A549 (cell line): ENCODE results near the gene LRRC28. TPM values are rescaled to one million over a fixed set of nuclear protein-coding genes. Genes with fewer than 3 reads are reported as not detected.

Experiments
- ATAC-seq, 2 experiments: fragments of 200-7000 bp in 1 of 2; fragments of >200 bp in 1 of 2; cut with Nextera tagmentation in 1 of 2; cut with Tn5 transposase in 1 of 2; 3 replicates each; pipeline versions ENCODE4 v1.8.0 to v1.9.1; 2018 to 2020; ENCODE audit warnings: mild to moderate bottlenecking in 1 of 2, moderate library complexity in 1 of 2
- CTCF ChIA-PET: fragments of 300-600 bp; sonication (Branson Sonifier 250); formaldehyde crosslinking; extraction: SDS; loops from one replicate; lab custom pipeline; 2021; ENCODE audit warnings: antibody characterized with exemption, inconsistent platforms; lab: Yijun Ruan, JAX
- POLR2A ChIA-PET: fragments of 350-600 bp; formaldehyde crosslinking; extraction: SDS; loops from one replicate; lab custom pipeline; 2021; ENCODE audit warnings: antibody characterized with exemption, inconsistent platforms; lab: Yijun Ruan, JAX
- DNase-seq, 2 experiments: peaks; one replicate each; pipeline versions ENCODE4 v3.0.0 to v3.0.0-alpha.2; 2011 to 2016; ENCODE audit warnings: low read depth in 1 of 2, low spot score in 1 of 2
- FAIRE-seq: peaks from 2 replicates; lab custom pipeline; 2011; peaks lifted over from hg19 to GRCh38; lab: Jason Lieb, UNC
- H3K27ac ChIP-seq, 2 experiments: fragments of >200 bp; sonication (Bioruptor Twin); formaldehyde crosslinking; 3 replicates each; pipeline ENCODE4 v1.5.1; 2016 to 2017
- H3K4me1 ChIP-seq: fragments of >200 bp; sonication (Bioruptor Twin); formaldehyde crosslinking; 3 replicates; pipeline ENCODE4 v1.6.1; 2016
- H3K4me2 ChIP-seq: fragments of >200 bp; sonication (Bioruptor Twin); formaldehyde crosslinking; 3 replicates; pipeline ENCODE4 v1.6.1; 2016
- H3K4me3 ChIP-seq: fragments of >200 bp; sonication (Bioruptor Twin); formaldehyde crosslinking; 3 replicates; pipeline ENCODE4 v1.5.1; 2016
- H3K9me3 ChIP-seq: fragments of >200 bp; sonication (Bioruptor Twin); formaldehyde crosslinking; 3 replicates; pipeline ENCODE4 v1.6.1; 2016
- BCL3 ChIP-seq: fragments of >200 bp; sonication (Bioruptor Twin); formaldehyde crosslinking; IDR thresholded peaks from 3 replicates; pipeline ENCODE4 v1.6.1; 2016
- CHD2 ChIP-seq: fragments of 150-350 bp; IDR thresholded peaks from 2 replicates; pipeline ENCODE4 v1.6.1; 2014; ENCODE audit warnings: low read length; ENCODE audit not compliant: partially characterized antibody
- EHF ChIP-seq: fragments of 250-450 bp; sonication (Bioruptor Pico); IDR thresholded peaks from 2 replicates; pipeline ENCODE4 v1.5.0; 2020; ENCODE audit warnings: mild to moderate bottlenecking
- EHMT2 ChIP-seq: fragments of 200-600 bp; sonication (generic); IDR thresholded peaks from 2 replicates; pipeline ENCODE4 v1.6.1; 2016; ENCODE audit warnings: antibody characterized with exemption, low read depth, mild to moderate bottlenecking, moderate library complexity
- EP300 ChIP-seq, 2 experiments: fragments of >200 bp; sonication (Bioruptor Twin); formaldehyde crosslinking; IDR thresholded peaks; 2 replicates in 1 of 2; 3 replicates in 1 of 2; pipeline ENCODE4 v1.6.1; 2016 to 2017
- FOSB ChIP-seq: fragments of 250-450 bp; sonication (Bioruptor Pico); IDR thresholded peaks from 2 replicates; pipeline ENCODE4 v1.5.0; 2020; ENCODE audit warnings: mild to moderate bottlenecking, moderate library complexity
- FOSL2 ChIP-seq, 2 experiments: fragments of 450-650 bp in 1 of 2; fragments of >200 bp in 1 of 2; sonication (Bioruptor Twin) in 1 of 2; formaldehyde crosslinking; IDR thresholded peaks; 2 replicates each; pipeline versions ENCODE4 v1.5.0 to v1.6.1; 2016 to 2020; ENCODE audit warnings: mild to moderate bottlenecking in 1 of 2, moderate library complexity in 1 of 2
- HEYL ChIP-seq: fragments of 250-450 bp; sonication (Bioruptor Pico); IDR thresholded peaks from 2 replicates; pipeline ENCODE4 v1.8.0; 2021; ENCODE audit warnings: mild to moderate bottlenecking, moderate library complexity
- HMGXB4 ChIP-seq: fragments of 250-450 bp; sonication (Bioruptor Pico); IDR thresholded peaks from 2 replicates; pipeline ENCODE4 v1.5.0; 2021; ENCODE audit warnings: mild to moderate bottlenecking, moderate library complexity, borderline replicate concordance
- JUN ChIP-seq, 2 experiments: fragments of >200 bp; sonication (Bioruptor Twin); formaldehyde crosslinking; IDR thresholded peaks; 2 replicates in 1 of 2; 3 replicates in 1 of 2; pipeline ENCODE4 v1.6.1; 2016 to 2017
- MAFK ChIP-seq: fragments of 450-650 bp; IDR thresholded peaks from 2 replicates; pipeline ENCODE4 v1.6.1; 2014; ENCODE audit not compliant: partially characterized antibody
- MAX ChIP-seq: IDR thresholded peaks from 2 replicates; pipeline ENCODE4 v1.6.1; 2012
- MAZ ChIP-seq: fragments of 150-350 bp; IDR thresholded peaks from 2 replicates; pipeline ENCODE4 v1.6.1; 2014; ENCODE audit warnings: antibody characterized with exemption, low read depth, low read length, borderline replicate concordance
- MYC ChIP-seq: IDR thresholded peaks from 2 replicates; pipeline ENCODE4 v1.6.1; 2012; ENCODE audit warnings: mild to moderate bottlenecking, inconsistent platforms, low read length, improper control_type of control experiment, borderline replicate concordance
- NFE2L2 ChIP-seq: fragments of 150-350 bp; conservative IDR thresholded peaks from 2 replicates; pipeline ENCODE4 v1.6.1; 2014; ENCODE audit warnings: low read length
- NPAS2 ChIP-seq: fragments of 250-450 bp; sonication (Bioruptor Pico); IDR thresholded peaks from 2 replicates; pipeline ENCODE4 v1.8.0; 2022; ENCODE audit warnings: mild to moderate bottlenecking, moderate library complexity, borderline replicate concordance
- RAD21 ChIP-seq, 2 experiments: fragments of >200 bp in 1 of 2; sonication (Bioruptor Twin) in 1 of 2; formaldehyde crosslinking in 1 of 2; IDR thresholded peaks in 1 of 2; conservative IDR thresholded peaks in 1 of 2; 2 replicates in 1 of 2; 3 replicates in 1 of 2; pipeline ENCODE4 v1.6.1; 2012 to 2018; ENCODE audit warnings: inconsistent platforms in 1 of 2
- RNF2 ChIP-seq: fragments of 200-600 bp; sonication (generic); IDR thresholded peaks from 2 replicates; pipeline ENCODE4 v1.6.1; 2016; ENCODE audit warnings: low read depth, mild to moderate bottlenecking, antibody characterized with exemption, moderate library complexity, borderline replicate concordance
- SMC3 ChIP-seq: fragments of >200 bp; sonication (Bioruptor Twin); formaldehyde crosslinking; IDR thresholded peaks from 3 replicates; pipeline ENCODE4 v1.6.1; 2018; ENCODE audit warnings: inconsistent platforms
- TFCP2L1 ChIP-seq: fragments of 250-450 bp; sonication (Bioruptor Pico); IDR thresholded peaks from 2 replicates; pipeline ENCODE4 v1.5.0; 2021; ENCODE audit warnings: mild to moderate bottlenecking
- USF2 ChIP-seq: fragments of 450-650 bp; IDR thresholded peaks from 2 replicates; pipeline ENCODE4 v1.6.1; 2014; ENCODE audit warnings: antibody characterized with exemption
- ZC3H11A ChIP-seq: fragments of 450-650 bp; IDR thresholded peaks from 2 replicates; pipeline ENCODE4 v1.6.1; 2014; ENCODE audit warnings: antibody characterized with exemption, mild to moderate bottlenecking
- ZFP36 ChIP-seq: fragments of 450-650 bp; IDR thresholded peaks from 2 replicates; pipeline ENCODE4 v1.6.1; 2014; ENCODE audit warnings: borderline replicate concordance; ENCODE audit not compliant: partially characterized antibody
- ZNF302 ChIP-seq: fragments of 250-450 bp; sonication (Bioruptor Pico); IDR thresholded peaks from 2 replicates; pipeline ENCODE4 v1.9.0; 2021; ENCODE audit warnings: inconsistent platforms, mild to moderate bottlenecking, moderate library complexity
- ZSCAN20 ChIP-seq: fragments of 250-450 bp; sonication (Bioruptor Pico); IDR thresholded peaks from 2 replicates; pipeline ENCODE4 v1.8.0; 2022; ENCODE audit warnings: mild to moderate bottlenecking, moderate library complexity
- WGBS: methylation state at CpG from one replicate; pipeline ENCODE4 v1.1.6; 2017; ENCODE audit errors: missing lambda C conversion rate; 5-methylcytosine and 5-hydroxymethylcytosine counted together
- polyA plus RNA-seq, 4 experiments: library from polyadenylated mRNA; depleted of rRNA in 3 of 4; stranded (reverse); fragments of >200 nt; fragmentation: RNase III in 1 of 4; extraction: RNeasy Plus Mini Kit Qiagen cat#74134 plus additional on column Dnase treatment in 1 of 4; gene quantifications; 2 replicates in 3 of 4; 3 replicates in 1 of 4; pipeline ENCODE4 v1.2.3, GENCODE V29; 2011 to 2017
- TF ChIP-seq, protein P1 (sequence below): fragments of >200 bp; sonication (Bioruptor Twin); formaldehyde crosslinking; IDR thresholded peaks from 3 replicates; pipeline ENCODE4 v1.5.1; 2016

LRRC28 gene
- polyA plus RNA-seq, 2 of the 4 experiments (the other 2 are of a cell fraction): 19.6 to 62.4 TPM

- ATAC-seq: no peak
- FAIRE-seq: no peak
- CTCF ChIA-PET: interaction anchor here (1.2 to 4.5 kb wide), 4 partner anchors 11 to 761 kb away, joined by 3 to 27 read pairs (median 6); no protein-coding TSS in a partner anchor
- POLR2A ChIA-PET: no interaction called here
- Histone ChIP-seq H3K9me3 (peaks cover 6% of the 10 kb centered on the region; the same call in 1 of the 3 replicates), H3K4me3 (no peak overlapping the region), H3K27ac (no peak overlapping the region), H3K4me1 (no peaks in the 10 kb centered on the region), H3K4me2 (no peak overlapping the region)
- 48% methylated on average over 2 of the region's 2 CpGs for WGBS
- TF ChIP-seq FOSB (CRISPR knock-in tag): no peak
- TF ChIP-seq, protein P1, sequence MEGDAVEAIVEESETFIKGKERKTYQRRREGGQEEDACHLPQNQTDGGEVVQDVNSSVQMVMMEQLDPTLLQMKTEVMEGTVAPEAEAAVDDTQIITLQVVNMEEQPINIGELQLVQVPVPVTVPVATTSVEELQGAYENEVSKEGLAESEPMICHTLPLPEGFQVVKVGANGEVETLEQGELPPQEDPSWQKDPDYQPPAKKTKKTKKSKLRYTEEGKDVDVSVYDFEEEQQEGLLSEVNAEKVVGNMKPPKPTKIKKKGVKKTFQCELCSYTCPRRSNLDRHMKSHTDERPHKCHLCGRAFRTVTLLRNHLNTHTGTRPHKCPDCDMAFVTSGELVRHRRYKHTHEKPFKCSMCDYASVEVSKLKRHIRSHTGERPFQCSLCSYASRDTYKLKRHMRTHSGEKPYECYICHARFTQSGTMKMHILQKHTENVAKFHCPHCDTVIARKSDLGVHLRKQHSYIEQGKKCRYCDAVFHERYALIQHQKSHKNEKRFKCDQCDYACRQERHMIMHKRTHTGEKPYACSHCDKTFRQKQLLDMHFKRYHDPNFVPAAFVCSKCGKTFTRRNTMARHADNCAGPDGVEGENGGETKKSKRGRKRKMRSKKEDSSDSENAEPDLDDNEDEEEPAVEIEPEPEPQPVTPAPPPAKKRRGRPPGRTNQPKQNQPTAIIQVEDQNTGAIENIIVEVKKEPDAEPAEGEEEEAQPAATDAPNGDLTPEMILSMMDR: no peak
- TF ChIP-seq HEYL (CRISPR knock-in tag): no peak
- DNase-seq: no peak
Measured at GRCh38 chr15:99202176-99202552, 49.1 kb upstream of the LRRC28 start.

GRCh38 chr15:99207672-99208071, 43.6 kb upstream of the LRRC28 start:
- ATAC-seq (no peak), FAIRE-seq (no peak), DNase-seq (no peak)
- 90% methylated on average over 3 of the region's 3 CpGs for WGBS
- no peak overlapping the region for H3K4me3 ChIP-seq
- peaks cover 15% of the 10 kb centered on the region for H3K4me1 ChIP-seq
- ChIA-PET CTCF (interaction anchor here (18.4 kb wide), 1 partner anchor 105 kb away, joined by 372 read pairs; the partner anchor contains the start of gene SYNM), POLR2A (no interaction called here)
- H3K4me2 ChIP-seq: no peak overlapping the region
- H3K9me3 ChIP-seq: peaks cover 6% of the 10 kb centered on the region; the same call in 1 of the 3 replicates
- no peak overlapping the region for H3K27ac ChIP-seq
- no peak for TF ChIP-seq ZC3H11A
- no peak for TF ChIP-seq EHMT2
- no peak for TF ChIP-seq NPAS2
- TF ChIP-seq RNF2: no peak
- no peak for TF ChIP-seq SMC3
- TF ChIP-seq TFCP2L1 (CRISPR knock-in tag): no peak
- TF ChIP-seq MYC: no peak
- no peak for TF ChIP-seq USF2

- TF ChIP-seq MAFK (no peak), NFE2L2 (no peak), EHF (CRISPR knock-in tag) (no peak), MAX (no peak), RAD21 (conservative IDR thresholded peaks at IDR 0.05 in 1 of 2, IDR thresholded peaks at IDR 0.05 in 1 of 2) (no peak), CHD2 (no peak), USF2 (no peak), JUN (IDR thresholded peaks at IDR 0.05) (no peak), EP300 (IDR thresholded peaks at IDR 0.05) (no peak), ZNF302 (CRISPR knock-in tag) (no peak), BCL3 (no peak), FOSL2 (IDR thresholded peaks at IDR 0.05) (no peak), FOSL2 (CRISPR knock-in tag; IDR thresholded peaks at IDR 0.05) (no peak), ZC3H11A (no peak), ZFP36 (no peak), ZSCAN20 (no peak), HMGXB4 (CRISPR knock-in tag) (no peak), MAZ (no peak)
- ChIA-PET POLR2A (no interaction called here), CTCF (interaction anchor here (1.0 to 18.4 kb wide), 6 partner anchors 16 to 767 kb away, joined by 3 to 372 read pairs (median 4); partner anchors contain the start of gene SYNM)
- Histone ChIP-seq H3K27ac (no peak overlapping the region), H3K4me3 (no peak overlapping the region), H3K9me3 (peaks cover 6% of the 10 kb centered on the region; the same call in 1 of the 3 replicates), H3K4me2 (no peak overlapping the region), H3K4me1 (peaks cover 16% of the 10 kb centered on the region)
- DNase-seq: no peak
- no peak for ATAC-seq
- FAIRE-seq: no peak
- WGBS: 89% methylated on average over 2 of the region's 2 CpGs
Measured at GRCh38 chr15:99209326-99209725, 42.0 kb upstream of the LRRC28 start.
